Naive thymus-derived CD4-positive, alpha-beta T cell (primary cell): Measurements from ENCODE around the gene MRPL34. TPM values are rescaled to one million over a fixed set of nuclear protein-coding genes. Genes with fewer than 3 reads are reported as not detected.
A peak's percentile ranks its signal among the peaks of the same experiment; 100 is the strongest.

ENCODE experiments used
- ATAC-seq: fragments of 150-1000 bp; cut with Tn5 transposase; 2 replicates; pipeline ENCODE4 v1.10.0; 2021; ENCODE audit warnings: mild to moderate bottlenecking, moderate library complexity
- CTCF ChIA-PET: fragments of 350-600 bp; sonication (Branson Sonifier 250); formaldehyde crosslinking; loops from one replicate; lab custom pipeline; 2021; ENCODE audit warnings: antibody characterized with exemption; lab: Charles Lee
- POLR2A ChIA-PET: fragments of 350-600 bp; sonication (Branson Sonifier 250); formaldehyde crosslinking; loops from one replicate; lab custom pipeline; 2021; ENCODE audit warnings: antibody characterized with exemption, inconsistent platforms; lab: Charles Lee
- DNase-seq, 9 donors: peaks; one replicate each; pipeline versions ENCODE4 v3.0.0 to v3.0.0-alpha.2; 2020 to 2022; ENCODE audit warnings: mixed read lengths in 1 of 9
- H3K27ac ChIP-seq: one replicate; pipeline ENCODE4 v1.7.0; 2013; ENCODE audit warnings: mild to moderate bottlenecking, low read depth, low read length, moderate library complexity
- H3K27me3 ChIP-seq, 2 donors: one replicate each; pipeline ENCODE4 v1.7.0; 2013; ENCODE audit warnings: low read length in 2 of 2, mild to moderate bottlenecking in 2 of 2, moderate library complexity in 2 of 2; ENCODE audit not compliant: control insufficient read depth in 2 of 2, insufficient read depth in 2 of 2
- H3K36me3 ChIP-seq, 3 experiments: 1 replicate in 2 of 3; 2 replicates in 1 of 3; pipeline ENCODE4 v1.7.0; 2013; ENCODE audit warnings: low read length in 3 of 3, mild to moderate bottlenecking in 3 of 3, moderate library complexity in 1 of 3; ENCODE audit not compliant: insufficient read depth in 3 of 3, control insufficient read depth in 2 of 3
- H3K4me1 ChIP-seq, 2 donors: one replicate each; pipeline ENCODE4 v1.7.0; 2013; ENCODE audit warnings: low read length in 2 of 2, mild to moderate bottlenecking in 2 of 2, moderate library complexity in 1 of 2; ENCODE audit not compliant: control insufficient read depth in 2 of 2, insufficient read depth in 2 of 2
- H3K4me3 ChIP-seq: 2 replicates; pipeline ENCODE4 v1.7.0; 2013; ENCODE audit warnings: mild to moderate bottlenecking, low read length
- H3K9me3 ChIP-seq, 3 experiments: 1 replicate in 2 of 3; 2 replicates in 1 of 3; pipeline ENCODE4 v1.7.0; 2013; ENCODE audit warnings: low read length in 3 of 3; ENCODE audit not compliant: control insufficient read depth in 2 of 3
- H3K27ac Mint-ChIP-seq, 9 donors: one replicate each; pipeline ENCODE4 v1.8.0; 2020 to 2022; ENCODE audit warnings: mixed read lengths in 9 of 9, mild to moderate bottlenecking in 8 of 9, moderate library complexity in 5 of 9, inconsistent platforms in 2 of 9
- H3K27me3 Mint-ChIP-seq, 5 donors: one replicate each; pipeline ENCODE4 v1.8.0; 2021 to 2022; ENCODE audit warnings: mixed read lengths in 5 of 5, mild to moderate bottlenecking in 1 of 5
- H3K36me3 Mint-ChIP-seq, 5 donors: one replicate each; pipeline ENCODE4 v1.8.0; 2020 to 2022; ENCODE audit warnings: mixed read lengths in 5 of 5, mild to moderate bottlenecking in 3 of 5, inconsistent platforms in 1 of 5
- H3K4me1 Mint-ChIP-seq, 7 donors: one replicate each; pipeline ENCODE4 v1.8.0; 2020 to 2022; ENCODE audit warnings: mixed read lengths in 7 of 7, mild to moderate bottlenecking in 3 of 7, inconsistent platforms in 1 of 7
- H3K4me3 Mint-ChIP-seq, 10 donors: one replicate each; pipeline ENCODE4 v1.8.0; 2020 to 2022; ENCODE audit warnings: mild to moderate bottlenecking in 10 of 10, mixed read lengths in 10 of 10, moderate library complexity in 6 of 10, inconsistent platforms in 2 of 10
- H3K9me3 Mint-ChIP-seq, 11 donors: one replicate each; pipeline ENCODE4 v1.8.0; 2020 to 2022; ENCODE audit warnings: mixed read lengths in 11 of 11, mild to moderate bottlenecking in 4 of 11, inconsistent platforms in 1 of 11, moderate library complexity in 1 of 11
- intact Hi-C, 2 donors: fragments of 100-400 bp; cut with micrococcal nuclease; formaldehyde crosslinking; loops; one replicate each; pipeline ENCODE4 v1.15.1; 2023
- polyA plus RNA-seq, 2 donors: library from polyadenylated mRNA; unstranded; fragments of 300-500 nt; fragmentation: Illumina TruSeq; gene quantifications; one replicate each; pipeline ENCODE4 v1.2.3, GENCODE V29; 2021
- total RNA-seq, 6 experiments: library from RNA in 5 of 6; stranded (reverse) in 5 of 6; gene quantifications; 1 replicate in 5 of 6; 2 replicates in 1 of 6; pipeline ENCODE4 v1.2.3 and lab custom pipeline; 2021 to 2026

Gene MRPL34
- total and polyA plus RNA-seq, 7 experiments from 2014 or later = 37.0 to 217 (median 74.1) TPM

DNA sequence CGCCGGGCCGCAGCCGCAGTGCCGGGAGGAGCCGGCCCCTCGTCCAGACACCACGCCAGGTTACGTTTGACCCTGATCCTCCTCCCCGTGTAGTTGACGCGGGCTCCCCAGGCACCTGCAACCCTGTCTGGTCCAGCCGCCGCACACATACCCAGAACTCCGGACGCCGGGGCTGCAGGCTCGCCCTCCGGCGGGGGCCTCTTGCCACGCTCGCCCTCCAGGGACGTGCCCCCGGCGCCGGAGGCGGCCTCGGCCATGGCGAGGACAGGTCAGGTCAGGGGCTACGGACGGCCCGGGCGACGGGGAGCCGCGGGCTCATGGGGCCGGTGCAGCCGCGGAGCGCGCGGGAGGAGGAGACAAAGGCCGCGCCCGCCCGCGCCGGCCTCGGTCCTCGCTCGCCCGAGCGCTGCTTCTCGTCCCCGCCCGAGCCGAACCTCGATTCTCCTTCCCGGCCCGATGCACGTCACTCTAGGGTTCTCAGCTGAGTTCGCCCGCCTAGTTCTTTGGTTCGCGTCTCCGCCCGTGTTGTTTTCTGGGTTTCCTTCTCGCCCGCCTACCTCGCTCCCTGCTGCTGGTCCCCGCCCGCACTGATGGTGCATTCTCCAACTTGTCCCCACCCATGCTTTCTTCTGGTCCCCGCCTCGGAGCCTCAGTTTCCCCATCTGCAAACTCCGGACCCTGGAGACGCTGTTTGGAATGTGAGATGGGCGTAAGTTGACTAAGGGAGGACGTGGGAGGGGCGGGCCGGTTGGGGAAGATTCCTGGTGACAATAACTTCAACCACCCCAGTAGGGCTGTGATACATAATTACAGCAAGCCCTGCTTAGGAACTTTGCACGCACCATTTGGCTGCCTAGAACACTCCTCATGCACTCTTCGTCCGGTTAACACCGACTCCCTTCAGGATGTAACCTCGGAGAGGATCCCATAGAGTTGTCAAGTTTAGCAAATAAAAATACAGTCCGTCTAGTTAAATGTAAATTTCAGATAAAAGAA, 29.0 kb downstream of the MRPL34 start, which contains the start of gene ANO8:
Gene ANO8, minus strand, starts transcription at position 442 of the 996 bp plus-strand sequence. Its CDS starts 185 bp downstream, at position 257.
- peak; percentile 74 for ATAC-seq
- Mint-ChIP-seq H3K4me3 (peak within 1 kb of the TSS; percentile 87 to 97 (median 92)), H3K9me3 (peaks cover 0 to 3% (median 0%) of the 10 kb centered on the region in 11 donors), H3K36me3 (peaks cover 0 to 20% (median 0%) of the 10 kb centered on the region in 5 donors), H3K4me1 (peaks cover 23 to 65% (median 32%) of the 10 kb centered on the region in 7 donors), H3K27me3 (peaks cover 0 to 10% (median 0%) of the 10 kb centered on the region in 5 donors), H3K27ac (peak within 1 kb of the TSS; percentile 79 to 94 (median 91))
- no peaks in the 10 kb centered on the region for H3K9me3 ChIP-seq
- peak within 1 kb of the TSS; percentile 74 for H3K27ac ChIP-seq
- no peaks in the 10 kb centered on the region for H3K27me3 ChIP-seq
- intact Hi-C loops = loop anchor here (1.0 to 5.0 kb wide), 5 partner anchors 12 to 220 kb away; partner anchors contain the start of genes BST2 (in 1 of the 2), COLGALT1 (in 1 of the 2) and MVB12A (in 1 of the 2)
- ChIA-PET POLR2A (interaction anchor here (0.5 to 6.3 kb wide), 8 partner anchors 22 to 752 kb away, joined by 3 to 56 read pairs (median 4); partner anchors contain the start of genes ABHD8, DDA1, IL12RB1 and MRPL34), CTCF (interaction anchor here (0.6 to 1.9 kb wide), 9 partner anchors 25 to 656 kb away, joined by 3 to 6 read pairs (median 5); partner anchors contain the start of genes DDA1, MRPL34 and MVB12A)
- H3K36me3 ChIP-seq = no peaks in the 10 kb centered on the region
- peaks cover 16 to 22% of the 10 kb centered on the region in 2 donors for H3K4me1 ChIP-seq
- H3K4me3 ChIP-seq = peak within 1 kb of the TSS; percentile 68
- DNase-seq = peak; percentile 87 to 96 (median 94)

DNA sequence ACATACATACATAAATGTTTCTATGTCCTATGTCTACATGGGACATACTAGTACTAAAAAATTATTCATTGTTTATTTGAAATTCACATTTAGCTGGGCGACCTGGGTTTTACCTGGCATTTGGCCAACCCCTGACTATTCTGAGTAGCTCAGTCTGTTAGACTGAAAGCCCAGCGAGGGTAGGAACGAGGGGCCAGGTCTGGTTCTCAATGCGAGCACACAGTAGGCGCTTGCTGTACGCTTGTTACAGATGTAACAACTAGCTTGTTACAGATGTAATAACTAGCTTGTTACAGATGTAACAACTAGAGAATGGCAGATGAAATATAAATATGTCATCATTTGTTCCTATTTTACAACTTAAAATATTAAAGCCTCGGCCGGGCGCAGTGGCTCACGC, 29.9 kb downstream of the MRPL34 start:
- POLR2A ChIA-PET = interaction anchor here (0.5 to 6.3 kb wide), 8 partner anchors 28 to 871 kb away, joined by 3 to 56 read pairs (median 4); partner anchors contain the start of genes ABHD8, DDA1, IL12RB1 and MRPL34
- peaks cover 21 to 59% (median 27%) of the 10 kb centered on the region in 7 donors for H3K4me1 Mint-ChIP-seq

DNA sequence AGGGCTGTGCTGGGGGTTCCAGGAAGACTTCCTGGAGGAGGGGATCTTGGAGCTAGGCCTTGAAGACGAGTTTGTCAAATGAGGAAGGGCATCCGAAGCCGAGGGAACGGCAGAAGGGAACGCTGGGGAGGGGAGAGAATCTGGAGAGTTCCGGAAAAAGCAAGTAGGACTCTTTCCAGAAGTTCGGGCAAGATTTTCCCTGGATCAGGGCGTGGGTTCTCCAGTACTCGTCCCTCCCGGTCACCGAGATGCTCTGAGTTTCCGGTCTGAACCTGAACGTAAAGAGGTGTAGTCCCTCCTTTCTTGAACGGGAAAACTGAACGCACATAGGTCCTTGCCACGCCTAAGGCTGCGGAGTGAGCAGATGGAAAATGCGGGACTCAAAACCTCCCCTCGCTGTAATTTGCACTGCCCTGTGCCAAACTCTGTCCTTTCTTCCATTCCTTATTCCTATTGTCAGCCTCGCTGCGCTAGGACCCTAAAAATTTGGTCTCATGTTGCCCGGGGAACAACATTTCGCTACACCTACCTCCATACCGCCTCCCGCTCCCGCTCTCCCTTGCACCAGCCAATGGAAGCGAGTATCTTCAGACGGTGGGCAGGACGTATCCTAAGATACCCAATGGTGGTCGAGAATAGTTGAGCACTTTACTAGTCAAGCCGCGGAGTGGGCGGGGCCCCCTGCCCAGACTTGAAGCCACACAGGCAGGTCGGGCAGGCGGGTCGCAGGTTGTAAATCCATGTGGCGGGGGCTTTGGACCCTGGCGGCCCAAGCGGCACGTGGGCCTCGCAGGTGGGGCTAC, 31.4 kb downstream of the MRPL34 start, which contains the start of gene GTPBP3:
Gene GTPBP3, plus strand, starts transcription at position 682 of the 803 bp plus-strand sequence. Its CDS starts 59 bp downstream, at position 741.
- Histone ChIP-seq H3K4me3 (peak within 1 kb of the TSS; percentile 76), H3K4me1 (peaks cover 16 to 22% of the 10 kb centered on the region in 2 donors), H3K36me3 (peaks cover 0 to 11% (median 0%) of the 10 kb centered on the region in 3 experiments), H3K27me3 (no peaks in the 10 kb centered on the region), H3K27ac (peak within 1 kb of the TSS; percentile 79), H3K9me3 (no peaks in the 10 kb centered on the region)
- no peaks in the 10 kb centered on the region for H3K27me3 Mint-ChIP-seq
- peak within 1 kb of the TSS; percentile 86 to 96 (median 92) for H3K4me3 Mint-ChIP-seq
- H3K27ac Mint-ChIP-seq = peak within 1 kb of the TSS; percentile 78 to 95 (median 93)
- CTCF ChIA-PET = no interaction called here
- peak; percentile 96 for ATAC-seq
- peaks cover 0 to 3% (median 0%) of the 10 kb centered on the region in 11 donors for H3K9me3 Mint-ChIP-seq
- intact Hi-C loops = loop anchor here (1.0 to 5.0 kb wide), 13 partner anchors 9 to 262 kb away; partner anchors contain the start of genes BABAM1 (in 2 of the 2), DDA1 (in 2 of the 2), HAUS8 (in 2 of the 2) and MYO9B (in 2 of the 2)
- POLR2A ChIA-PET = interaction anchor here (0.6 to 6.3 kb wide), 5 partner anchors 10 to 53 kb away, joined by 3 to 56 read pairs (median 3); partner anchors contain the start of genes DDA1 and MRPL34
- peaks cover 22 to 55% (median 27%) of the 10 kb centered on the region in 7 donors for H3K4me1 Mint-ChIP-seq
- H3K36me3 Mint-ChIP-seq = peaks cover 0 to 9% (median 0%) of the 10 kb centered on the region in 5 donors
- peak; percentile 84 to 99 (median 95) for DNase-seq

More for the DNA sequence above, 29.9 kb downstream of the MRPL34 start:
- H3K27ac ChIP-seq = no peak overlapping the region
- H3K9me3 ChIP-seq = no peaks in the 10 kb centered on the region
- H3K27me3 ChIP-seq = no peaks in the 10 kb centered on the region
- Mint-ChIP-seq H3K27me3 (peaks cover 0 to 3% (median 0%) of the 10 kb centered on the region in 5 donors), H3K36me3 (peaks cover 0 to 14% (median 0%) of the 10 kb centered on the region in 5 donors), H3K4me3 (peak overlapping the region in 9 of 10 donors; percentile 50 to 97 (median 90)), H3K27ac (peak overlapping the region in 2 of 9 donors; percentile 86 to 94), H3K9me3 (peaks cover 0 to 3% (median 0%) of the 10 kb centered on the region in 11 donors)
- H3K4me1 ChIP-seq = peaks cover 16 to 22% of the 10 kb centered on the region in 2 donors
- no peak for ATAC-seq
- CTCF ChIA-PET = interaction anchor here (0.9 to 1.8 kb wide), 6 partner anchors 26 to 84 kb away, joined by 3 to 6 read pairs (median 5); partner anchors contain the start of genes DDA1, MRPL34 and MVB12A
- no peak for DNase-seq
- no peaks in the 10 kb centered on the region for H3K36me3 ChIP-seq
- intact Hi-C loops = loop anchor here (2.0 to 5.0 kb wide), 2 partner anchors 72 to 219 kb away; partner anchors contain the start of genes BST2 (in 1 of the 2) and COLGALT1 (in 1 of the 2)
- H3K4me3 ChIP-seq = no peak overlapping the region

DNA sequence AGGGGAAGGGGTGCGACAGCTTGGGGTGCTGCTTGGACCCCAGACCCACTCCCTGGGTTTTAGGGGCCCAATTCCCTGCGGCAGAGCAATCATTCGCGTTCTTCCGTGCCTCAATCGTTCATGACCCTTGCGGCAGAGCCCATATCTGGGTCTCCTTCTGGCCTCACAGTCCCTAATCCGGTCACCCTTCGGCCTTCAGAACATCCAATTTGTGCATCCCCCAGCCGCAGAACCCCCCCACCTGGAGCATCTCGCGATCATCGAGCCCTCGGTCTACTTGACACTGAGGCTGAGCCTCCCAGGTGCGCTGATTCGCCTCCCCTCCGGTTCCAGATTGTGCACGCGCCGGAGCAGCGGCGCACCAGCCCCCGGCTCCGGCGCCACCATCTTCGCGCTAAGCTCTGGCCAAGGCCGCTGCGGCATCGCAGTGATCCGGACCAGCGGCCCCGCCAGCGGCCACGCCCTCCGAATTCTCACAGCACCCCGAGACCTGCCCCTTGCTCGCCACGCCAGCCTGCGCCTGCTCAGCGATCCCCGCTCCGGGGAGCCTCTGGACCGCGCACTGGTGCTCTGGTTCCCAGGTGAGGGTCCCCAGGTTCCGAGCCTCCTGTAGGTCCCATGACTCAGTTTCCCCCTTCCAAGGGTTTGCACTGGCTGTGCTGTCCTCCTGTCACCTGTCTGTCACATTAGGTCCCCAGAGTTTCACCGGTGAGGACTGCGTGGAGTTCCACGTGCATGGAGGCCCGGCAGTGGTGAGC, 32.2 kb downstream of the MRPL34 start:
- ATAC-seq (no peak), DNase-seq (peak in 1 of 9 donors; percentile 59)
- H3K4me3 ChIP-seq = peak overlapping the region; percentile 76
- ChIA-PET CTCF (no interaction called here), POLR2A (interaction anchor here (0.5 to 6.3 kb wide), 4 partner anchors 24 to 52 kb away, joined by 3 to 56 read pairs (median 4); partner anchors contain the start of genes DDA1 and MRPL34)
- H3K27me3 ChIP-seq = no peaks in the 10 kb centered on the region
- intact Hi-C loops = loop anchor here (1.0 to 5.0 kb wide), 13 partner anchors 10 to 263 kb away; partner anchors contain the start of genes BABAM1 (in 2 of the 2), DDA1 (in 2 of the 2), HAUS8 (in 2 of the 2) and MYO9B (in 2 of the 2)
- peaks cover 19 to 50% (median 23%) of the 10 kb centered on the region in 7 donors for H3K4me1 Mint-ChIP-seq
- peaks cover 16 to 22% of the 10 kb centered on the region in 2 donors for H3K4me1 ChIP-seq
- peaks cover 0 to 5% (median 0%) of the 10 kb centered on the region in 5 donors for H3K36me3 Mint-ChIP-seq
- peak overlapping the region; percentile 79 for H3K27ac ChIP-seq
- H3K9me3 Mint-ChIP-seq = peaks cover 0 to under 1% (median 0%) of the 10 kb centered on the region in 11 donors
- H3K27ac Mint-ChIP-seq = peak overlapping the region; percentile 78 to 95 (median 93)
- H3K36me3 ChIP-seq = peaks cover 0 to 11% (median 0%) of the 10 kb centered on the region in 3 experiments
- H3K9me3 ChIP-seq = no peaks in the 10 kb centered on the region
- no peaks in the 10 kb centered on the region for H3K27me3 Mint-ChIP-seq
- peak overlapping the region; percentile 86 to 96 (median 92) for H3K4me3 Mint-ChIP-seq
